Loucy (cell line): ENCODE data around the gene OR11A1.

Experiments used
- CTCF ChIP-seq: fragments of 200-600 bp; sonication (generic); conservative IDR thresholded peaks from 2 replicates; pipeline ENCODE4 v1.5.1; 2014; ENCODE audit warnings: mild to moderate bottlenecking, antibody characterized with exemption, low read length
- EZH2phosphoT487 ChIP-seq: fragments of 200-600 bp; IDR thresholded peaks from 2 replicates; pipeline ENCODE4 v1.6.1; 2018; ENCODE audit warnings: antibody characterized with exemption, mild to moderate bottlenecking, moderate library complexity, borderline replicate concordance

- TF ChIP-seq CTCF, result no peak
- no peak for TF ChIP-seq EZH2phosphoT487
These were observed 5.2 kb upstream of the OR11A1 start for GRCh38 chr6:29462022-29462421.
